Subcutaneous adipose tissue (tissue), 4 donors: ENCODE data around the gene ADGRL3. TPM values are rescaled to one million over a fixed set of nuclear protein-coding genes. Genes with fewer than 3 reads are reported as not detected.

Source experiments
- CTCF ChIP-seq: fragments of 450-650 bp; IDR thresholded peaks from one replicate; pipeline ENCODE4 v1.5.1; 2016; ENCODE audit warnings: low read depth, mild to moderate bottlenecking, control low read depth, antibody characterized with exemption, moderate library complexity
- total RNA-seq, 4 donors: library from RNA; depleted of rRNA; stranded (reverse); fragments of >200 nt; gene quantifications; one replicate each; pipeline ENCODE4 v1.1.0, GENCODE V29; 2016

The ADGRL3 gene
- total RNA-seq, 4 donors from 2014 or later = 6.3 to 12.2 (median 9.2) TPM

- no peak for TF ChIP-seq CTCF
Measured at GRCh38 chr4:61374447-61374891, 174.3 kb downstream of the ADGRL3 start.

GRCh38 chr4:61375301-61375700 lies 175.2 kb downstream of the ADGRL3 start:
- TF ChIP-seq CTCF = no peak

- no peak for TF ChIP-seq CTCF
Measured at GRCh38 chr4:61376301-61376700, 176.2 kb downstream of the ADGRL3 start.

GRCh38 chr4:61379406-61379805 lies 179.3 kb downstream of the ADGRL3 start:
- no peak for TF ChIP-seq CTCF

GRCh38 chr4:61380865-61381264 lies 180.7 kb downstream of the ADGRL3 start:
- no peak for TF ChIP-seq CTCF

- no peak for TF ChIP-seq CTCF
Measured at GRCh38 chr4:61385256-61385655, 185.1 kb downstream of the ADGRL3 start.

- no peak for TF ChIP-seq CTCF
Measured at GRCh38 chr4:61389640-61390039, 189.5 kb downstream of the ADGRL3 start.
